Esophagus muscularis mucosa (tissue), 4 donors: ENCODE measurements around the gene ZNF385A. TPM values are rescaled to one million over a fixed set of nuclear protein-coding genes. Genes with fewer than 3 reads are reported as not detected.

Experiments used
- DNase-seq: peaks from one replicate; pipeline ENCODE4 v3.0.0-alpha.2; 2017; ENCODE audit errors: extremely low spot score
- H3K27ac ChIP-seq, 4 donors: fragments of 200-600 bp; sonication (generic); replicated peaks in 1 of 4; 1 replicate in 3 of 4; 2 replicates in 1 of 4; pipeline ENCODE4 v1.5.1; 2016 to 2019; ENCODE audit warnings: mild to moderate bottlenecking in 1 of 4
- H3K27me3 ChIP-seq, 4 donors: fragments of 200-600 bp; sonication (generic); one replicate each; pipeline versions ENCODE4 v1.5.1 to v1.6.0; 2016 to 2019
- H3K36me3 ChIP-seq, 4 donors: fragments of 200-600 bp; sonication (generic); one replicate each; pipeline ENCODE4 v1.5.1; 2016 to 2019
- H3K4me1 ChIP-seq, 4 donors: fragments of 200-600 bp; sonication (generic); one replicate each; pipeline ENCODE4 v1.5.1; 2016 to 2019
- H3K4me3 ChIP-seq, 4 donors: fragments of 200-600 bp; sonication (generic); 1 replicate in 2 of 4; 2 replicates in 2 of 4; pipeline ENCODE4 v1.5.1; 2016 to 2019; ENCODE audit warnings: mild to moderate bottlenecking in 4 of 4, moderate library complexity in 1 of 4
- H3K9me3 ChIP-seq, 4 donors: fragments of 200-600 bp; sonication (generic); 1 replicate in 3 of 4; 2 replicates in 1 of 4; pipeline ENCODE4 v1.5.1; 2016 to 2019
- EP300 ChIP-seq: sonication (generic); formaldehyde crosslinking; IDR thresholded peaks from one replicate; pipeline ENCODE4 v1.6.1; 2017; ENCODE audit warnings: antibody characterized with exemption
- POLR2A ChIP-seq: fragments of 450-650 bp; IDR thresholded peaks from one replicate; pipeline ENCODE4 v1.6.1; 2017; ENCODE audit warnings: antibody characterized with exemption, moderate library complexity, mild to moderate bottlenecking, low read depth
- POLR2AphosphoS5 ChIP-seq, 2 donors: sonication (generic); formaldehyde crosslinking; IDR thresholded peaks; one replicate each; pipeline ENCODE4 v1.6.1; 2017; ENCODE audit warnings: antibody characterized with exemption in 2 of 2
- WGBS: methylation state at CpG from one replicate; pipeline ENCODE4 v1.1.5; 2018; 5-methylcytosine and 5-hydroxymethylcytosine counted together
- intact Hi-C: fragments of 100-400 bp; cut with DNase I; formaldehyde crosslinking; loops from one replicate; pipeline ENCODE4 v1.15.1; 2023
- total RNA-seq, 4 donors: library from RNA; depleted of rRNA; stranded (reverse); fragments of >200 nt; gene quantifications; one replicate each; pipeline versions ENCODE4 v1.1.0 to v1.2.1, GENCODE V29; 2016
- TF ChIP-seq, protein P1 (sequence below), 3 experiments: fragments of 200-600 bp in 2 of 3; fragments of 450-650 bp in 1 of 3; sonication (generic) in 2 of 3; IDR thresholded peaks; one replicate each; pipeline ENCODE4 v1.5.1; 2017 to 2019; ENCODE audit warnings: antibody characterized with exemption in 3 of 3, mild to moderate bottlenecking in 2 of 3, moderate library complexity in 1 of 3

Gene ZNF385A
- total RNA-seq, 4 donors from 2014 or later = 15.7 to 32.6 (median 19.4) TPM

- TF ChIP-seq, protein P1, sequence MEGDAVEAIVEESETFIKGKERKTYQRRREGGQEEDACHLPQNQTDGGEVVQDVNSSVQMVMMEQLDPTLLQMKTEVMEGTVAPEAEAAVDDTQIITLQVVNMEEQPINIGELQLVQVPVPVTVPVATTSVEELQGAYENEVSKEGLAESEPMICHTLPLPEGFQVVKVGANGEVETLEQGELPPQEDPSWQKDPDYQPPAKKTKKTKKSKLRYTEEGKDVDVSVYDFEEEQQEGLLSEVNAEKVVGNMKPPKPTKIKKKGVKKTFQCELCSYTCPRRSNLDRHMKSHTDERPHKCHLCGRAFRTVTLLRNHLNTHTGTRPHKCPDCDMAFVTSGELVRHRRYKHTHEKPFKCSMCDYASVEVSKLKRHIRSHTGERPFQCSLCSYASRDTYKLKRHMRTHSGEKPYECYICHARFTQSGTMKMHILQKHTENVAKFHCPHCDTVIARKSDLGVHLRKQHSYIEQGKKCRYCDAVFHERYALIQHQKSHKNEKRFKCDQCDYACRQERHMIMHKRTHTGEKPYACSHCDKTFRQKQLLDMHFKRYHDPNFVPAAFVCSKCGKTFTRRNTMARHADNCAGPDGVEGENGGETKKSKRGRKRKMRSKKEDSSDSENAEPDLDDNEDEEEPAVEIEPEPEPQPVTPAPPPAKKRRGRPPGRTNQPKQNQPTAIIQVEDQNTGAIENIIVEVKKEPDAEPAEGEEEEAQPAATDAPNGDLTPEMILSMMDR (IDR thresholded peaks at IDR 0.05) = no peak
- TF ChIP-seq POLR2A (no peak), POLR2AphosphoS5 (IDR thresholded peaks at IDR 0.05) (no peak), EP300 (no peak)
- intact Hi-C loops = no loop called here
- H3K27me3 ChIP-seq = no peaks in the 10 kb centered on the region
- peaks cover 27 to 81% (median 70%) of the 10 kb centered on the region in 4 donors for H3K4me1 ChIP-seq
- no peaks in the 10 kb centered on the region for H3K9me3 ChIP-seq
- DNase-seq = no peak
- 67% methylated on average over 4 of the region's 4 CpGs for WGBS
- no peak overlapping the region for H3K4me3 ChIP-seq
- peaks cover 7 to 37% (median 33%) of the 10 kb centered on the region in 4 donors for H3K36me3 ChIP-seq
- H3K27ac ChIP-seq = peak overlapping the region; percentile 41 to 77 (median 66)
These were observed 45.7 kb downstream of the ZNF385A start for GRCh38 chr12:54338698-54339296.

DNA sequence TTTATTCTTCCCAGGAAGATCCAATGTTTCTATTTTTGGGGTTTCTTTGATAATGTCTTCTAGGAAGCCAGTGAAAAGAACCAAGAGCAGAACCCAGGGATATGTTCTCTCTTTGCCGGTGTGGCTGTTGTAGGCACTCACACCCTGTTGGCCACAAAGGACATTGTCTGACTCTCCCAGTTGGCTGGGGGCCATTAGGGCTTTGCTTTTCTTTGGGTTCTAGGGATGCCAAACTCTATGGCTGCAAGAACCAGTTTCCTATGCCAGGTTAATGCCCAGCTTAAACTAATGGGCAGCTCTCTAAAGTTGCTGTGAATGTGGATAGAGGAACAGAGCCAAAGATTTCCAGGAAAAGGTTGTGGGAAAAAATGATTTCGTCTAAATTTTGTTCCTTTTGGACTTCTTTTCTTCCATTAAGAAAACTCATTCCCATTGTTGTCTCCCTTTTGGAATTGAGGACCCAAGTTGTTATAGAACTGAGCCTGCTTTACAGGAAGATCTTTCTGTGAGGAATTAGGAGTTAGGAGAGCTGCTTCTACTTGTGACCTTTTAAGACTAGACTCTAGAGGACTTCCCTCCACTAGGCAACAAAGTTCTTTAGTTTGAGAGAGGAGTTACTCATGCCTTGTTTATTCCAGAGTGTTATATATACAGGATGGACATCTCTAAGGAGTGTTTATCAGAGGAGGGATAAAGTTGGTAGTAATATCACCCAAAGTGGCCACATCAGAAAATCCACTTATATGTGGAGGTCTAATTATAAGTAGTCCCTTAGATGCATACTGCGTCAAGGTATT, 46.5 kb downstream of the ZNF385A start:
- no peaks in the 10 kb centered on the region for H3K9me3 ChIP-seq
- no peak overlapping the region for H3K4me3 ChIP-seq
- TF ChIP-seq EP300 = no peak
- TF ChIP-seq POLR2A = no peak
- no peak for TF ChIP-seq POLR2AphosphoS5 (IDR thresholded peaks at IDR 0.05)
- TF ChIP-seq, protein P1 (IDR thresholded peaks at IDR 0.05) = no peak
- H3K27me3 ChIP-seq = no peaks in the 10 kb centered on the region
- peaks cover 27 to 86% (median 74%) of the 10 kb centered on the region in 4 donors for H3K4me1 ChIP-seq
- peaks cover 4 to 29% (median 26%) of the 10 kb centered on the region in 4 donors for H3K36me3 ChIP-seq
- H3K27ac ChIP-seq = peak overlapping the region; percentile 41 to 77 (median 71)
- intact Hi-C loops = no loop called here
- no peak for DNase-seq
- 60% methylated on average over 3 of the region's 3 CpGs for WGBS

DNA sequence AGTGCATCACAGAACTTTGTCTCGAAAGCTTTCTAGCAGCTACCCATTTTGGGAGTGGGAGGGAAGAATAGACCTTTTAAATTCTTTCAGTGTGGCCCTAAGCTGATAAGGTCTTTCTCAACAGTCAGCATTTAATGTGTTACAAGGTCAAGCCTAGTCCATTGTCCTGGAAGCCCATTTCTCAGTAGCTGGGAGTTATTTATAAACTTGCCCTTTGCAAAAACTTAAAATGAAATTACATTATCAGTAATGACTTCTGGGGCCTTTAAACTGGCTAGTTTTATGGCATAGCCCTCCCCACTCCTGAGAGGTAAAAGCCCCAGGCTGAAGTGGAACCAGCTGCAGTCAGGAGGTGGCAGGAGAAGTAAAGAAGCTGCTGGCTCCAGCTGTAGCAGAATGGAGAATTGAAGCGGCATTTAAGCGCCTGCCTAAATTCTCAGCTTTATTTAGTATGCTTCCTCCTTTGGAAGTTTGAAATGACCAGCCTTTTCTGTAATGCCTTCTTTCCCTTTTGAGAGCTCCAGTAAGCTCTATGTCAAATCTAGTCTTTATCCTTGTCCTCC, 47.2 kb downstream of the ZNF385A start:
- Histone ChIP-seq H3K4me3 (no peak overlapping the region), H3K4me1 (peaks cover 27 to 91% (median 75%) of the 10 kb centered on the region in 4 donors), H3K9me3 (no peaks in the 10 kb centered on the region), H3K27ac (peak overlapping the region; percentile 41 to 77 (median 71)), H3K27me3 (no peaks in the 10 kb centered on the region), H3K36me3 (peaks cover 0 to 22% (median 19%) of the 10 kb centered on the region in 4 donors)
- WGBS = 35% methylated on average over 3 of the region's 3 CpGs
- intact Hi-C loops = no loop called here
- no peak for DNase-seq
- no peak for TF ChIP-seq POLR2AphosphoS5 (IDR thresholded peaks at IDR 0.05)
- TF ChIP-seq, protein P1 (IDR thresholded peaks at IDR 0.05) = peak in 2 of 3 experiments; percentile 38 to 46

DNA sequence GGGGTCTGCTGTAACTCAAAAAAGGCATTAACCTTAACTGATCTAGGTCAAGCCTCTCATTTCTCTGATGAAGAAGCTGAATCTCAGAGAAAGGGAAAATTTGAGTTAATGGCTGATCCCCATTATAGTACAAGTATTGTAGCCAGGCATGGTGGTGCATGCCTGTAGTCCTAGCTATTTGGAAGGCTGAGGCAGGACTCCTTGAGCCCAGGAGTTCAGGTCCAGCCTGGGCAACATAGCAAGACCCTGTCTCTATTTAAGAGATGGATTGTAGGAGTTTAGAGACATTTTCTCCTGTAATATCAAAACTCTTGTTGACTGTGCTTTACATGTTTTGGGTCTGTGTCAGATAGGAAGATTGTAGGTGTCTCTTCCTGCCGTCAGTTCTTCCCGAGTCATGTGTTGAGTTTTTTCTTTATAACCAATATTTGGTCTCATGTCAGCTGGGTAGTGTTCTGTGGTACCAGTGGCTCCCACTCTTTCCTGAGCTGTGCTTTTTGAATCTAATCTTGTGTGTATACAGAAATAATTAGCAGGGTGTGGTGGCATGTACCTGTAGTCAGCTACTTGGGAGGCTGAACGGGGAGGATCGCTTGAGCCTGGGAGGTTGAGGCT, 51.0 kb downstream of the ZNF385A start:
- no peak for DNase-seq
- 96% methylated on average over 4 of the region's 4 CpGs for WGBS

DNA sequence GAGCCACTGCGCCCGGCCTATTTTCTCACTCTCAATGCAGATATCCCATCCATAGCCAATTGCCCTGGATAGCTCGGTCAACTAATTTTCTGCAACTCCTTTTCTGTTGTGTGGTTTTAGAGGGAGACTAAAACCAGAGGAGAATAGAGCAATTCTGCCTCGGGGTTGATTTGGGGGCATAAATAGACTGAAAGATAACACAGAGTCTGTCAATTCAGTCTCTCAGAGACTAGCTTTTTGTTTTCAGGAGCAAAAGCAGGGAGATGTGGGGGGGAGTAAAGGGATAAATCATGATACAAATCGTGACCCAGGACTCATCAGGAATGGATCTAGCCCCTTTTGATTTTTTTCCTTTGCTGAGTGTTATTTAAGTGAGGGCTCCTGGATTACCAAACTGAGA, 53.1 kb downstream of the ZNF385A start:
- no peak for TF ChIP-seq POLR2AphosphoS5 (IDR thresholded peaks at IDR 0.05)
- TF ChIP-seq POLR2A = no peak
- no peak for TF ChIP-seq EP300
- TF ChIP-seq, protein P1 (IDR thresholded peaks at IDR 0.05) = no peak
- DNase-seq = no peak
- H3K4me1 ChIP-seq = peaks cover 23 to 91% (median 77%) of the 10 kb centered on the region in 4 donors
- no peaks in the 10 kb centered on the region for H3K27me3 ChIP-seq
- no peak overlapping the region for H3K4me3 ChIP-seq
- intact Hi-C loops = no loop called here
- no peak overlapping the region for H3K27ac ChIP-seq
- WGBS = 84% methylated on average over 5 of the region's 5 CpGs
- peaks cover 0 to 14% (median 0%) of the 10 kb centered on the region in 4 donors for H3K36me3 ChIP-seq
- no peaks in the 10 kb centered on the region for H3K9me3 ChIP-seq

More for the DNA sequence above, 51.0 kb downstream of the ZNF385A start:
- Histone ChIP-seq H3K4me1 (peaks cover 29 to 91% (median 77%) of the 10 kb centered on the region in 4 donors), H3K4me3 (no peak overlapping the region), H3K9me3 (no peaks in the 10 kb centered on the region), H3K27ac (no peak overlapping the region), H3K27me3 (no peaks in the 10 kb centered on the region), H3K36me3 (peaks cover 0 to 12% (median 0%) of the 10 kb centered on the region in 4 donors)
- TF ChIP-seq POLR2A = no peak
- intact Hi-C loops = no loop called here
